Prostate gland (tissue), 2 donors: ENCODE results near the gene DHPS. TPM values are rescaled to one million over a fixed set of nuclear protein-coding genes. Genes with fewer than 3 reads are reported as not detected.
"Not testable (repeated sequence)": the region's sequence is repeated elsewhere in the genome, so short reads cannot be mapped to it uniquely, and the experiment has no call there.

Experiments
- DNase-seq: peaks from one replicate; pipeline ENCODE4 v3.0.0-alpha.2; 2019; ENCODE audit warnings: low spot score
- H3K27ac ChIP-seq, 2 donors: fragments of 200-600 bp; sonication (generic); 2 replicates each; pipeline ENCODE4 v1.5.1; 2017 to 2019
- H3K27me3 ChIP-seq: fragments of 200-600 bp; sonication (generic); replicated peaks from 2 replicates; pipeline ENCODE4 v1.5.1; 2019; ENCODE audit not compliant: insufficient read depth
- H3K36me3 ChIP-seq, 2 donors: fragments of 200-600 bp; sonication (generic); 1 replicate in 1 of 2; 2 replicates in 1 of 2; pipeline versions ENCODE4 v1.5.1 to v1.8.1; 2017 to 2019
- H3K4me1 ChIP-seq: fragments of 200-600 bp; sonication (generic); replicated peaks from 2 replicates; pipeline ENCODE4 v1.5.1; 2019
- H3K4me3 ChIP-seq, 2 donors: fragments of 200-600 bp; sonication (generic); 2 replicates each; pipeline ENCODE4 v1.5.1; 2017 to 2019
- H3K9me3 ChIP-seq: fragments of 200-600 bp; sonication (generic); 2 replicates; pipeline ENCODE4 v1.5.1; 2017
- POLR2A ChIP-seq: fragments of 450-650 bp; IDR thresholded peaks from one replicate; pipeline ENCODE4 v1.6.1; 2016; ENCODE audit warnings: antibody characterized with exemption, mild to moderate bottlenecking
- POLR2AphosphoS5 ChIP-seq: sonication (generic); formaldehyde crosslinking; IDR thresholded peaks from one replicate; pipeline ENCODE4 v1.6.1; 2017; ENCODE audit warnings: antibody characterized with exemption
- WGBS: methylation state at CpG from one replicate; pipeline ENCODE4 v1.1.5; 2018; 5-methylcytosine and 5-hydroxymethylcytosine counted together
- intact Hi-C: fragments of 100-400 bp; cut with DNase I; formaldehyde crosslinking; loops from one replicate; pipeline ENCODE4 v1.14.2; 2022
- total RNA-seq, 2 donors: library from RNA; depleted of rRNA; stranded (reverse); fragments of >200 nt; gene quantifications; one replicate each; pipeline ENCODE4 v1.1.0, GENCODE V29; 2016
- TF ChIP-seq, protein P1 (sequence below), 4 experiments: fragments of 200-600 bp in 2 of 4; fragments of 450-650 bp in 2 of 4; sonication (generic) in 2 of 4; IDR thresholded peaks; 1 replicate in 3 of 4; 2 replicates in 1 of 4; pipeline ENCODE4 v1.5.1; 2016 to 2019; ENCODE audit warnings: antibody characterized with exemption in 4 of 4, mild to moderate bottlenecking in 2 of 4, moderate library complexity in 2 of 4

DHPS gene
- total RNA-seq, 2 donors from 2014 or later = 140 to 178 TPM

DNA sequence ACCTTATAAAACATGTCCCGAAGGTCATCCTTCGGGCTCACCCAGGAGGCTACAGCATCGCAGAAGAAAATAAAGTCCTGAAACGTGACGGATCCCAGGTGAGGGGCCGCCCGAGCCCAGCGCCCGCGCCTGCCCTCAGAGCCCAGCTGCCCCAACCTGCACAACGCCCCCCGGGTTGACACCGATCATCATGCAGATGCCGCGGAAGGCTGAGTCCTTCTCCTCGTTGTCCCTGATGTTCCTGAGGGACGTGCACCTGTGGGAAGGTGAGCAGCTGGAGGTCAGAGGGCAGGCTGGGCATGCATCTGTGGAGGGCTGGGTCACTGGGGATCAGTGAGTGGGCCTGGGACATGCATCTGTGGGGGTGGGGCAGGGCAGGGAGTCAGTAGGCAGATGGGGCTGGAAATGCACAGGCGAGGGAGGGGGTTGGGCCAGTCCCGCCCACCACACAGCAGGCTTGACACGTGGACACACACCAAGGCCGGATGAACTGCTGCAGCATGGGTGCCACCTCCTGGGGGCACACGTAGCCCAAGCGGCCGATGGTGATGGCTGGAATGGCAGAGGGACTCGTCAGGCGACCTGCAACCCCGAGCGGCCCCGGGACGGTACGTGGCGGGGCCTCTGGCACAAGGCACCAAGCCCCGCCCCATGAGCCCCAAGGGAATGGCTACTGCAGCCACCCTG is 20.1 kb upstream of the DHPS start:
- intact Hi-C loops = no loop called here
- WGBS = 85% methylated on average over 32 of the region's 33 CpGs
- Histone ChIP-seq H3K4me1 (no peaks in the 10 kb centered on the region), H3K4me3 (no peak overlapping the region), H3K27ac (no peak overlapping the region), H3K9me3 (no peaks in the 10 kb centered on the region), H3K36me3 (peaks cover 30 to 38% of the 10 kb centered on the region in 2 donors), H3K27me3 (no peaks in the 10 kb centered on the region)
- DNase-seq = no peak
- TF ChIP-seq POLR2AphosphoS5 = no peak

DNA sequence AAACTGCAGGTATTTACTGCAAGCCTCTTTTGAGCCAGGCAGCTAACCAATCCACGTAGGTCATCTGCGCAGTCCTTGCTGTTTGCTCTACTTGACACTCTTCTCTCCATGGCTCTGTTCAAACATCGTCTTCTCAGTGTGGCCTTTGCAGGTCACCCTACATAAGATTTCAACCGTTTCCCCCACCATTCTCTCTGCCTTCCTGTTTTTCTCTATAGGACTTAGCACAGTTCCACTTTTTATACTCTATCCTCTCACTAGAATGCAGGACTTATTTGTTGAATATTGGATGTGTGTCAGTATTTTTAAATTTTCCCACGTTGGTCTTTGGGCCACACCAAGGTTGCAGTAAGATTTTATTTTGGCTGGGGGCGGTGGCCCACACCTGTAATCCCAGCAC is 16.5 kb upstream of the DHPS start:
- WGBS = 74% methylated on average over 6 of the region's 6 CpGs
- Histone ChIP-seq H3K36me3 (peaks cover 12 to 21% of the 10 kb centered on the region in 2 donors), H3K4me3 (no peak overlapping the region), H3K4me1 (peaks cover 9% of the 10 kb centered on the region), H3K9me3 (no peaks in the 10 kb centered on the region), H3K27me3 (no peaks in the 10 kb centered on the region), H3K27ac (no peak overlapping the region)
- TF ChIP-seq, protein P1, sequence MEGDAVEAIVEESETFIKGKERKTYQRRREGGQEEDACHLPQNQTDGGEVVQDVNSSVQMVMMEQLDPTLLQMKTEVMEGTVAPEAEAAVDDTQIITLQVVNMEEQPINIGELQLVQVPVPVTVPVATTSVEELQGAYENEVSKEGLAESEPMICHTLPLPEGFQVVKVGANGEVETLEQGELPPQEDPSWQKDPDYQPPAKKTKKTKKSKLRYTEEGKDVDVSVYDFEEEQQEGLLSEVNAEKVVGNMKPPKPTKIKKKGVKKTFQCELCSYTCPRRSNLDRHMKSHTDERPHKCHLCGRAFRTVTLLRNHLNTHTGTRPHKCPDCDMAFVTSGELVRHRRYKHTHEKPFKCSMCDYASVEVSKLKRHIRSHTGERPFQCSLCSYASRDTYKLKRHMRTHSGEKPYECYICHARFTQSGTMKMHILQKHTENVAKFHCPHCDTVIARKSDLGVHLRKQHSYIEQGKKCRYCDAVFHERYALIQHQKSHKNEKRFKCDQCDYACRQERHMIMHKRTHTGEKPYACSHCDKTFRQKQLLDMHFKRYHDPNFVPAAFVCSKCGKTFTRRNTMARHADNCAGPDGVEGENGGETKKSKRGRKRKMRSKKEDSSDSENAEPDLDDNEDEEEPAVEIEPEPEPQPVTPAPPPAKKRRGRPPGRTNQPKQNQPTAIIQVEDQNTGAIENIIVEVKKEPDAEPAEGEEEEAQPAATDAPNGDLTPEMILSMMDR (IDR thresholded peaks at IDR 0.05) = no peak
- TF ChIP-seq POLR2A (no peak), POLR2AphosphoS5 (no peak)
- intact Hi-C loops = no loop called here
- no peak for DNase-seq

GRCh38 chr19:12697425-12697824 is 15.7 kb upstream of the DHPS start:
- H3K4me3 ChIP-seq, H3K27ac ChIP-seq: not testable (repeated sequence)
- peaks cover 5 to 20% of the 10 kb centered on the region in 2 donors for H3K36me3 ChIP-seq

DNA sequence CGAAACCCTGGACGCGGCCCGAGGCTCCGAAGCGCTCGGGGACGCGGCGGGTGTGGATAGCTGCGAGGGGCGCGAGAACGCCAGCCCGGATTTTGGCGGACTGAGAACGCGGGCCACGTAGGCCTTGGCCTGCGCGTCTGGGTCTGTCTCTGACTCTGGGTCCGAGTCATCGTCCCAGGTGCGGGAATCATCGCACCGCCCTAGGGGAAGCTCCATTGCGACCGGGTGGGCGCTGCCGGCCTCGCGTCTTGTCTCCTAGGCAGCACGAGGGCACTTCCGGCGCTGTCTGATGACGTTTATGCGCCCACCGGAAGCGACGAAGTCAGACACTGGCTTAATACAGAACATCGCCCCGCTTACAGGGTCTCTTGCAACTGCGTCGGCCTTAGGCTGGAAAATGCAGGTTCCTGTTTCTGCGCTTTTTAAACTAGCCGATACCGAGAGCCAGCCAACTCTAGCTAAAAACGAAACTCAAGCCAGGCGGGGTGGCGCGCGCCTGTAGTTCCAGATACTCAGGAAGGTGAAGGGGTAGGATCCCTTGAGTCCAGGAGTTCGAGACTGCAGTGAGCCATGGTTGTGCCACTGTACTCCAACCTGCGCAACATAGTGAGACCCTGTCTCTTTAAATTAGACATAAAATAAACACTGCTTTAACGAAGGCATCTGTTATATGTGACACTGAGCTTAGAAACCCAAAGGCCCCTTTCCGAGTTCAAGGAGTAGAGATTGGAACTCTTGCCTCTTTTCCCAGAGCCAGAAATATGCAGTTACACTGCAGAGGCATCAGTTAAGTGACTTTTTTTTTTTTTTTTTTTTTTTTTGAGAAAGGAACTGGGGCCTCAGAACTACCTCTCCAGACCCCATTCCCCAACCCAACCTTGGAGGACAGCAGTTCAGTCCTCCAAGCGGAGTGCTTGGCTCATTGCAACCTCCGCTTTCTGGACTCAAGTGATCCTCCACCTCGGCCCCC is 15.0 kb upstream of the DHPS start, which contains the start of gene FBXW9:
Gene FBXW9, minus strand, starts transcription at position 266 of the 970 bp plus-strand sequence. Its CDS starts 50 bp downstream, at position 216.
- intact Hi-C loops = no loop called here
- H3K4me1 ChIP-seq = peaks cover 9% of the 10 kb centered on the region
- TF ChIP-seq POLR2A (peak; percentile 34), POLR2AphosphoS5 (peak; percentile 99)
- TF ChIP-seq, protein P1 (IDR thresholded peaks at IDR 0.05) = peak in 1 of 4 experiments; percentile 33
- peak within 1 kb of the TSS; percentile 47 to 77 for H3K4me3 ChIP-seq
- no peaks in the 10 kb centered on the region for H3K27me3 ChIP-seq
- peak within 1 kb of the TSS; percentile 77 for H3K27ac ChIP-seq
- no peaks in the 10 kb centered on the region for H3K9me3 ChIP-seq
- peak; percentile 95 for DNase-seq
- WGBS = 8% methylated on average over 50 of the region's 59 CpGs
- H3K36me3 ChIP-seq = peaks cover 0 to 13% of the 10 kb centered on the region in 2 donors

More at GRCh38 chr19:12697425-12697824, 15.7 kb upstream of the DHPS start:
- 96% methylated on average over 22 of the region's 22 CpGs for WGBS
- H3K9me3 ChIP-seq, H3K27me3 ChIP-seq, DNase-seq, intact Hi-C loops, H3K4me1 ChIP-seq: not testable (repeated sequence)

DNA sequence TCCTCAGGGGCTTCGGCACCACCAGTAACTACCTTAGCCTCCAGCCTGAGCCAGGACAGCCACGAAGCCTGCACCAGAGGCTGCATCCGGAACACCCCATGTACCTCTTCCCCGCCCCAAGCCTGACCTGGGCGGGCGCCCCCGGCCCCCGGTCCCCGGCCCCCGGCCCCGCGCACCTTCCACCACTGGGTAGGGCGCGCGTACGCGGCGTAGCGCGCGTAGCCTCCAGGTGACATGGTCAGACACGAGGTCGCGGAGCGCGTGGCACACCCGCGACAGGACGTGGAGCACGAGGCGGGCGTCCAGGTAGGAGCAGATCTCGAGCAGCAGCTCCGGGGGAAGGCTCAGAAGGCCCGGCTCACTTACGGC is 14.3 kb upstream of the DHPS start:
- no peaks in the 10 kb centered on the region for H3K27me3 ChIP-seq
- no peak for DNase-seq
- H3K27ac ChIP-seq = no peak overlapping the region
- peaks cover 0 to 6% of the 10 kb centered on the region in 2 donors for H3K36me3 ChIP-seq
- H3K4me3 ChIP-seq = peak overlapping the region; percentile 47 to 77
- no peaks in the 10 kb centered on the region for H3K9me3 ChIP-seq
- no peak for TF ChIP-seq POLR2AphosphoS5
- TF ChIP-seq POLR2A = no peak
- TF ChIP-seq, protein P1 (IDR thresholded peaks at IDR 0.05) = no peak
- intact Hi-C loops = no loop called here
- 5% methylated on average over 33 of the region's 36 CpGs for WGBS
- H3K4me1 ChIP-seq = peaks cover 9% of the 10 kb centered on the region
